ENCODE measurements around the gene CBX4.

Gene CBX4

GRCh38 chr17:79785900-79786810 lies 53.1 kb downstream of the CBX4 start:
- DNase-seq: no peak

GRCh38 chr17:79785017-79785899 lies 54.0 kb downstream of the CBX4 start:
- DNase-seq: no peak

GRCh38 chr17:79784353-79785016 lies 54.8 kb downstream of the CBX4 start:
- DNase-seq: no peak

GRCh38 chr17:79783891-79784290 lies 55.3 kb downstream of the CBX4 start:
- DNase-seq: no peak

Data from activated gamma-delta T cell (primary cell).